GM04504 (cell line): ENCODE measurements around the gene ASS1.
"Not testable (repeated sequence)": the region's sequence is repeated elsewhere in the genome, so short reads cannot be mapped to it uniquely, and the experiment has no call there.

Experiments used
- DNase-seq: peaks from one replicate; pipeline ENCODE4 v3.0.0-alpha.2; 2012; ENCODE audit warnings: low read depth

The ASS1 gene

GRCh38 chr9:130434656-130435055, 10.1 kb upstream of the ASS1 start:
- DNase-seq: not testable (repeated sequence)

GRCh38 chr9:130437011-130437789, 7.6 kb upstream of the ASS1 start:
- no peak for DNase-seq

GRCh38 chr9:130438382-130438981, 6.3 kb upstream of the ASS1 start:
- no peak for DNase-seq

GRCh38 chr9:130441031-130441430, 3.7 kb upstream of the ASS1 start:
- no peak for DNase-seq

GRCh38 chr9:130442746-130443455, 1.9 kb upstream of the ASS1 start:
- DNase-seq: no peak

- no peak for DNase-seq
These were observed 1.3 kb upstream of the ASS1 start for GRCh38 chr9:130443456-130443801.

GRCh38 chr9:130443840-130444492, 795 bp upstream of the ASS1 start:
- DNase-seq: no peak

GRCh38 chr9:130445268-130445983, 665 bp downstream of the ASS1 start:
- no peak for DNase-seq

GRCh38 chr9:130446101-130446861, 1.5 kb downstream of the ASS1 start:
- DNase-seq: peak; percentile 95

GRCh38 chr9:130447193-130447816, 2.5 kb downstream of the ASS1 start:
- no peak for DNase-seq

GRCh38 chr9:130448035-130448624, 3.4 kb downstream of the ASS1 start:
- DNase-seq: no peak

GRCh38 chr9:130448771-130449603, 4.2 kb downstream of the ASS1 start:
- no peak for DNase-seq

GRCh38 chr9:130450344-130451003, 5.7 kb downstream of the ASS1 start:
- no peak for DNase-seq

GRCh38 chr9:130451004-130451390, 6.2 kb downstream of the ASS1 start:
- DNase-seq: no peak

- peak; percentile 91 for DNase-seq
These were observed 7.0 kb downstream of the ASS1 start for GRCh38 chr9:130451509-130452388.

- no peak for DNase-seq
These were observed 8.1 kb downstream of the ASS1 start for GRCh38 chr9:130452835-130453234.

- no peak for DNase-seq
These were observed 8.7 kb downstream of the ASS1 start for GRCh38 chr9:130453487-130453886.
